OCI-LY3 (cell line): ENCODE data around the gene GRN.

Experiments
- H2AFZ ChIP-seq: fragments of 200-600, 300-600 bp; shearing (Covaris generic); 2 replicates; pipeline ENCODE4 v1.6.0; 2014; ENCODE audit warnings: antibody characterized with exemption, low read depth, low read length
- H3K27ac ChIP-seq: fragments of 200-600, 300-600 bp; sonication (generic); 2 replicates; pipeline ENCODE4 v1.5.1; 2014; ENCODE audit warnings: mild to moderate bottlenecking, low read length, moderate library complexity, mixed read lengths
- H3K27me3 ChIP-seq: fragments of 200-600, 300-600 bp; sonication (generic); 2 replicates; pipeline ENCODE4 v1.6.1; 2014; ENCODE audit warnings: low read depth, low read length, mixed read lengths
- H3K36me3 ChIP-seq: fragments of 200-600, 300-600 bp; sonication (generic); replicated peaks from 2 replicates; pipeline ENCODE3; 2014; ENCODE audit warnings: low read depth, low read length, mixed read lengths
- H3K4me1 ChIP-seq: fragments of 300-600, 200-600 bp; sonication (generic); 2 replicates; pipeline ENCODE4 v1.6.1; 2014; ENCODE audit warnings: low read length, mixed read lengths
- H3K4me2 ChIP-seq: fragments of 200-600, 300-600 bp; sonication (generic); 2 replicates; pipeline ENCODE4 v1.6.1; 2014; ENCODE audit warnings: low read length, mixed read lengths
- H3K4me3 ChIP-seq: fragments of 300-600, 200-600 bp; sonication (generic); 2 replicates; pipeline ENCODE4 v1.5.1; 2014; ENCODE audit warnings: antibody characterized with exemption, mild to moderate bottlenecking, low read length, moderate library complexity
- H3K79me2 ChIP-seq: fragments of 300-600, 200-600 bp; shearing (Covaris generic); 2 replicates; pipeline ENCODE4 v1.6.1; 2014; ENCODE audit warnings: mild to moderate bottlenecking, low read length, mixed read lengths
- H3K9ac ChIP-seq: fragments of 300-600, 200-600 bp; shearing (Covaris generic); 2 replicates; pipeline ENCODE4 v1.6.0; 2014; ENCODE audit warnings: mild to moderate bottlenecking, low read length, moderate library complexity
- H3K9me3 ChIP-seq: fragments of 200-600, 300-600 bp; shearing (Covaris generic); 2 replicates; pipeline ENCODE4 v1.6.1; 2014; ENCODE audit warnings: low read length, mixed read lengths; ENCODE audit not compliant: insufficient read depth
- H4K20me1 ChIP-seq: fragments of 200-600, 300-600 bp; sonication (generic); 2 replicates; pipeline ENCODE4 v1.6.1; 2016; ENCODE audit warnings: low read length, mixed read lengths; ENCODE audit not compliant: insufficient read depth
- EZH2phosphoT487 ChIP-seq: fragments of 200-600 bp; shearing (Covaris generic); IDR thresholded peaks from 2 replicates; pipeline ENCODE4 v1.6.1; 2018; ENCODE audit warnings: antibody characterized with exemption, mixed run types, low read depth
- TF ChIP-seq, protein P1 (sequence below): fragments of 200-600, 300-600 bp; sonication (generic); IDR thresholded peaks from 2 replicates; pipeline ENCODE4 v1.5.1; 2014; ENCODE audit warnings: antibody characterized with exemption, low read length, low read depth

The GRN gene

DNA sequence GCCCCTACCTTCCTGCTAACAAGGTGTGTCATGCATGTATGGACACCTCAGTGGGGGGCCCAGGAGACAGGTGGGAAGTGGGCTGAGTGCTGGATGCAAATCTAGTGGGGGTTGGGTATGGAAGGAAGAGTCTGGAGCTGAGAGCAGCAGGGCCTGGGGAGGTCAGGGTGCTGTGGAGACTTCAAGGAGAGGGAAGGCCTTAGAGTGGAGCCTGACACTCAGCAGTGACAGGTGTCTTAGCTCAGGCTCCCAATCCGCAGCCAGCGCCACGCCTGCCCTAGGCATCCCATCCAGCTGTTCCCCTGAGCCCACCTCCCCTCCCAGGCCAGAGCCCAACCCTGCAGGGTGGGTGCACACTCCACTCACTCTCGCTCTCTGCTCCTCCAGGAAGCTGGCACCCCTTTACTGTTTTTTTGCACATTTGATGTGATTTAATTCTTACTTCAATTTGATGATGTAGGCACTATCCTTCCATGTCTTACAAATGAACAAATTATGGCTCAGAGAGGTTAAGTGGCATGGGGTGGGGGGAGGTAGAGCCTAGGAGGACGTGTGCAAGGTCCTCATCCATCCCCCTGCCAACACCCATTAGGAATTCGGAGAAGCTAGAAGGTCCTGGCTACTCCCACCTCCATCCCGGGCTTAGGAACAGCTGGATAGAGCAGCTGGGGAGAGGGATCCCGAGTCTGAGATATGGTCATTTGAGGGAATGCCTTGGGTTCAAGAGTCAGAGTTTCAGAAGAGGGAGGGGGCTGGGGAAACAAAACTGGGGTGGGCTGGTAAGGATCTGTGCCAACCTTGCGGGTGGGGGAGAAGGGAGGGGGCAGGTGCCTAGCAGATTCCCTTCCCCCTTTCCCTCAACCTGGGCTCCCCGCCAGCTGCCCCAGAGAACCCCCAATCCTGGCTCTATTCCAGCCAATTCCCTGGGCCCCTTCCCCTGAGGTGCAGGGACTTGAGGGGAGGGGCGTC lies 16.5 kb downstream of the GRN start:
- H3K4me2 ChIP-seq: no peak overlapping the region
- no peaks in the 10 kb centered on the region for H3K9me3 ChIP-seq
- TF ChIP-seq, protein P1, sequence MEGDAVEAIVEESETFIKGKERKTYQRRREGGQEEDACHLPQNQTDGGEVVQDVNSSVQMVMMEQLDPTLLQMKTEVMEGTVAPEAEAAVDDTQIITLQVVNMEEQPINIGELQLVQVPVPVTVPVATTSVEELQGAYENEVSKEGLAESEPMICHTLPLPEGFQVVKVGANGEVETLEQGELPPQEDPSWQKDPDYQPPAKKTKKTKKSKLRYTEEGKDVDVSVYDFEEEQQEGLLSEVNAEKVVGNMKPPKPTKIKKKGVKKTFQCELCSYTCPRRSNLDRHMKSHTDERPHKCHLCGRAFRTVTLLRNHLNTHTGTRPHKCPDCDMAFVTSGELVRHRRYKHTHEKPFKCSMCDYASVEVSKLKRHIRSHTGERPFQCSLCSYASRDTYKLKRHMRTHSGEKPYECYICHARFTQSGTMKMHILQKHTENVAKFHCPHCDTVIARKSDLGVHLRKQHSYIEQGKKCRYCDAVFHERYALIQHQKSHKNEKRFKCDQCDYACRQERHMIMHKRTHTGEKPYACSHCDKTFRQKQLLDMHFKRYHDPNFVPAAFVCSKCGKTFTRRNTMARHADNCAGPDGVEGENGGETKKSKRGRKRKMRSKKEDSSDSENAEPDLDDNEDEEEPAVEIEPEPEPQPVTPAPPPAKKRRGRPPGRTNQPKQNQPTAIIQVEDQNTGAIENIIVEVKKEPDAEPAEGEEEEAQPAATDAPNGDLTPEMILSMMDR: no peak
- no peak for TF ChIP-seq EZH2phosphoT487
- no peak overlapping the region for H3K27ac ChIP-seq
- no peaks in the 10 kb centered on the region for H4K20me1 ChIP-seq
- no peak overlapping the region for H3K4me3 ChIP-seq
- H2AFZ ChIP-seq: no peak overlapping the region
- no peaks in the 10 kb centered on the region for H3K36me3 ChIP-seq
- no peaks in the 10 kb centered on the region for H3K79me2 ChIP-seq
- H3K27me3 ChIP-seq: peaks cover 12% of the 10 kb centered on the region; the same call in 1 of the 2 replicates
- peaks cover 7% of the 10 kb centered on the region for H3K4me1 ChIP-seq
- H3K9ac ChIP-seq: no peak overlapping the region

DNA sequence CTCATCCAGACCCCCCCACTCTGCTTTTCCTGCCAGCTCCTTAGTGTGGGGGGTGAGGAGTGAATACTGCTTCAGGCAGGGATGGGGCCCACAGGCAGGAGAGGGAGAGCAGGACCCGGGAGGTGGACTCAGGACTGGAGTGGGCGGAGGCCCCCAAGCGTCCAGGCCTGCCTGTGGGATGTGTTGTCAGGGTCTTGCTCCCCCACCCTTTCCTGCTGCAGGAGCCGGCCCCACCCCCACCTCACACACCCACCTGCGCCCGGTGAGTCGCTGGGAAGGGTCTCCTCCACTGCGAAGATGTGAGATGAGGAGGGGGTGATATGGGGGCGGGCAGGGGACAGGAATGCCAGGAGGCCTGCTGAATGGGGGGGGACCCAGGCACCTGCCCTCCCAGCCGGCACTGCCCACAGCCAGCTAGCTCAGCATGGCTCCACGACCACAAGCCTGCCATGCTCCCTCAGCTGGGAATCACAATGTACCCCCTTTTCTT lies 17.4 kb downstream of the GRN start:
- Histone ChIP-seq H3K9me3 (no peaks in the 10 kb centered on the region), H3K27ac (no peak overlapping the region), H3K36me3 (no peaks in the 10 kb centered on the region), H3K9ac (peak overlapping the region; percentile 86), H3K79me2 (no peaks in the 10 kb centered on the region), H3K4me2 (peak overlapping the region; percentile 93), H3K4me3 (peak overlapping the region; percentile 93), H4K20me1 (no peaks in the 10 kb centered on the region), H3K4me1 (peaks cover 7% of the 10 kb centered on the region), H3K27me3 (peaks cover 18% of the 10 kb centered on the region), H2AFZ (no peak overlapping the region)
- TF ChIP-seq, protein P1: no peak
- TF ChIP-seq EZH2phosphoT487: no peak

DNA sequence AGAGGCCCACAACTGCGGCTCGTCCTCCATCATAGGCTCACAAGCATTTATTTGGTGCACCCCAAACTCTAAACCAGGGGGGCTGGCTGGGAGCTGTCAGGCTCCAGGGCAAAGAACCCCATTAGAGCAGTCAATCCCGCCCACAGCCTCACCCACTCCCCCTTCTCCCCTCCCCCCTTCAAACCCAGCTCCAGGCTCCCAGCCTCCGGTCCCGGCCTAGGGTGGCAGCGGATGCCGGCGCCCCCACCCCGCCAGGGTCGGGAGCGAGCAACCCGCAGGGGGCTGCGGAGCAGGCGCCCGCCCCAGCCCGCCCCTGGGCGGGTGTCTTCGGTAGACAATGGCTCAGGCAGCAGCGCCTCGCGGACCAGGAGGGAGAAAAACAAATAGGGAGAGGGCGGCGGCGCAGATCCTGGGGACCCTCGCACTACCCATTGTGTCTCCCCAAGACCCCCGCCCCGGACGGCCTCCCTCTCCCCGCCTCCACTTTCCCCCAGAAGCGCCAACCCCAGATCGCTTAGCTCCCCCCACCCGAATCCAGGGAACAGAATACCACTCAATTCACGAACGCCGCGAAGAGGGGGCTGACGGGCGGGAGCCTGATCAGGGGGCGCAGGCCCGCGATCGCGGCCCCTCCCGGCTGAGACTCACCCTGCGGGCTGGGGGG lies 18.0 kb downstream of the GRN start:
- Histone ChIP-seq H3K9me3 (no peaks in the 10 kb centered on the region), H4K20me1 (no peaks in the 10 kb centered on the region), H3K36me3 (no peaks in the 10 kb centered on the region), H3K4me2 (peak overlapping the region; percentile 93), H3K9ac (peak overlapping the region; percentile 86), H3K27me3 (peaks cover 19% of the 10 kb centered on the region), H3K4me3 (peak overlapping the region; percentile 93), H3K79me2 (no peaks in the 10 kb centered on the region), H2AFZ (peak overlapping the region; percentile 73), H3K4me1 (peaks cover 7% of the 10 kb centered on the region), H3K27ac (no peak overlapping the region)
- TF ChIP-seq EZH2phosphoT487: no peak
- TF ChIP-seq, protein P1: no peak
